Fibroblast of lung (primary cell): ENCODE results near the gene FGF3.

Experiments used
- EZH2 ChIP-seq: IDR thresholded peaks from 2 replicates; pipeline ENCODE4 v1.5.1; 2012; ENCODE audit warnings: low read length, control low read depth, mild to moderate bottlenecking; ENCODE audit errors: missing control alignments
- TF ChIP-seq, protein P1 (sequence below), 2 donors: IDR thresholded peaks in 1 of 2; conservative IDR thresholded peaks in 1 of 2; 1 replicate in 1 of 2; 2 replicates in 1 of 2; pipeline ENCODE4 v1.5.1; 2011 to 2012; ENCODE audit warnings: low read length in 2 of 2, control low read depth in 1 of 2, inconsistent platforms in 1 of 2, low read depth in 1 of 2, mild to moderate bottlenecking in 1 of 2

- TF ChIP-seq, protein P1, sequence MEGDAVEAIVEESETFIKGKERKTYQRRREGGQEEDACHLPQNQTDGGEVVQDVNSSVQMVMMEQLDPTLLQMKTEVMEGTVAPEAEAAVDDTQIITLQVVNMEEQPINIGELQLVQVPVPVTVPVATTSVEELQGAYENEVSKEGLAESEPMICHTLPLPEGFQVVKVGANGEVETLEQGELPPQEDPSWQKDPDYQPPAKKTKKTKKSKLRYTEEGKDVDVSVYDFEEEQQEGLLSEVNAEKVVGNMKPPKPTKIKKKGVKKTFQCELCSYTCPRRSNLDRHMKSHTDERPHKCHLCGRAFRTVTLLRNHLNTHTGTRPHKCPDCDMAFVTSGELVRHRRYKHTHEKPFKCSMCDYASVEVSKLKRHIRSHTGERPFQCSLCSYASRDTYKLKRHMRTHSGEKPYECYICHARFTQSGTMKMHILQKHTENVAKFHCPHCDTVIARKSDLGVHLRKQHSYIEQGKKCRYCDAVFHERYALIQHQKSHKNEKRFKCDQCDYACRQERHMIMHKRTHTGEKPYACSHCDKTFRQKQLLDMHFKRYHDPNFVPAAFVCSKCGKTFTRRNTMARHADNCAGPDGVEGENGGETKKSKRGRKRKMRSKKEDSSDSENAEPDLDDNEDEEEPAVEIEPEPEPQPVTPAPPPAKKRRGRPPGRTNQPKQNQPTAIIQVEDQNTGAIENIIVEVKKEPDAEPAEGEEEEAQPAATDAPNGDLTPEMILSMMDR (conservative IDR thresholded peaks at IDR 0.05 in 1 of 2, IDR thresholded peaks at IDR 0.05 in 1 of 2; ENCODE audit: low read depth in 1 of 2, low read length in 2 of 2): no peak
- TF ChIP-seq EZH2: no peak
These were observed 10.5 kb downstream of the FGF3 start for GRCh38 chr11:69808667-69809086.
